K562 (cell line): ENCODE measurements around the gene RNF167. TPM values are rescaled to one million over a fixed set of nuclear protein-coding genes. Genes with fewer than 3 reads are reported as not detected.

Experiments used
- ARID2 ChIP-seq: fragments of 450-650 bp; IDR thresholded peaks from 2 replicates; pipeline ENCODE4 v1.6.1; 2017; ENCODE audit warnings: antibody characterized with exemption, mild to moderate bottlenecking
- CHD4 ChIP-seq: fragments of 200-600 bp; sonication (generic); IDR thresholded peaks from 3 replicates; pipeline ENCODE4 v1.6.1; 2012; ENCODE audit warnings: low read depth, mild to moderate bottlenecking, mixed read lengths, low read length, inconsistent platforms; ENCODE audit not compliant: insufficient read depth, insufficient replicate concordance, poor library complexity, severe bottlenecking
- KAT8 ChIP-seq: fragments of 450-650 bp; IDR thresholded peaks from 2 replicates; pipeline ENCODE4 v1.6.1; 2016; ENCODE audit warnings: low read depth, mild to moderate bottlenecking
- MAX ChIP-seq: sonication (generic); formaldehyde crosslinking; IDR thresholded peaks from 2 replicates; pipeline ENCODE4 v1.9.0; 2022; ENCODE audit warnings: mild to moderate bottlenecking, missing genetic modification reagents
- RAD51 ChIP-seq: fragments of 450-650 bp; IDR thresholded peaks from 2 replicates; pipeline ENCODE4 v1.7.1; 2016; ENCODE audit warnings: low read depth, mild to moderate bottlenecking, borderline replicate concordance
- RBFOX2 ChIP-seq: fragments of 200-400 bp; formaldehyde crosslinking; IDR thresholded peaks from 2 replicates; pipeline ENCODE4 v1.6.1; 2017; ENCODE audit warnings: low read depth, mild to moderate bottlenecking, low read length, moderate library complexity
- RBM22 ChIP-seq: fragments of 200-400 bp; formaldehyde crosslinking; IDR thresholded peaks from 2 replicates; pipeline ENCODE4 v1.6.1; 2018; ENCODE audit warnings: low read length, low read depth; ENCODE audit not compliant: poor library complexity, severe bottlenecking
- RFX7 ChIP-seq: fragments of 250-450 bp; sonication (Bioruptor Pico); IDR thresholded peaks from 2 replicates; pipeline ENCODE4 v1.5.1; 2021; ENCODE audit warnings: mild to moderate bottlenecking
- ZBTB33 ChIP-seq: sonication (generic); formaldehyde crosslinking; IDR thresholded peaks from 2 replicates; pipeline ENCODE4 v1.8.1; 2023; ENCODE audit warnings: mild to moderate bottlenecking, missing genetic modification reagents
- ZHX1 ChIP-seq: fragments of 150-350 bp; conservative IDR thresholded peaks from 2 replicates; pipeline ENCODE4 v1.6.1; 2014; ENCODE audit warnings: low read length
- ZNF717 ChIP-seq: fragments of 250-450 bp; sonication (Bioruptor Pico); IDR thresholded peaks from 2 replicates; pipeline ENCODE4 v1.5.0; 2021
- polyA plus RNA-seq, 8 experiments: library from polyadenylated mRNA; depleted of rRNA in 4 of 8; stranded (reverse) in 5 of 8; unstranded in 3 of 8; fragments of >200 nt; fragmentation: Nextera tagmentation in 2 of 8; fragmentation: Illumina TruSeq in 1 of 8; extraction: Ambion mirVana in 2 of 8; extraction: Trizol in 1 of 8; gene quantifications; 2 replicates each; pipeline versions ENCODE4 v1.2.1 to v1.2.3, GENCODE V29; 2011 to 2014; ENCODE audit warnings: inconsistent platforms in 1 of 8, missing spikeins in 1 of 8
- total RNA-seq, 7 experiments: library from RNA; depleted of rRNA in 6 of 7; stranded (reverse); fragments of >200 nt in 6 of 7; fragmentation: Illumina TruSeq in 2 of 7; extraction: Trizol in 2 of 7; gene quantifications; 2 replicates each; pipeline versions ENCODE4 v1.2.1 to v1.2.3, GENCODE V29; 2011 to 2021; ENCODE audit warnings: low replicate concordance in 1 of 7
- TF ChIP-seq, protein P1 (sequence below), 2 experiments: fragments of 450-650 bp; formaldehyde crosslinking in 1 of 2; IDR thresholded peaks; 2 replicates each; pipeline versions ENCODE4 v1.4.0 to v1.6.1; 2014 to 2020; ENCODE audit warnings: mild to moderate bottlenecking in 2 of 2, borderline replicate concordance in 1 of 2, low read depth in 1 of 2

RNF167 gene
- total and polyA plus RNA-seq, 9 of the 15 experiments (the other 6 are each of a cell fraction or from before 2014, with no cell fraction given): 16.5 to 143 (median 45.5) TPM

- TF ChIP-seq, protein P1, sequence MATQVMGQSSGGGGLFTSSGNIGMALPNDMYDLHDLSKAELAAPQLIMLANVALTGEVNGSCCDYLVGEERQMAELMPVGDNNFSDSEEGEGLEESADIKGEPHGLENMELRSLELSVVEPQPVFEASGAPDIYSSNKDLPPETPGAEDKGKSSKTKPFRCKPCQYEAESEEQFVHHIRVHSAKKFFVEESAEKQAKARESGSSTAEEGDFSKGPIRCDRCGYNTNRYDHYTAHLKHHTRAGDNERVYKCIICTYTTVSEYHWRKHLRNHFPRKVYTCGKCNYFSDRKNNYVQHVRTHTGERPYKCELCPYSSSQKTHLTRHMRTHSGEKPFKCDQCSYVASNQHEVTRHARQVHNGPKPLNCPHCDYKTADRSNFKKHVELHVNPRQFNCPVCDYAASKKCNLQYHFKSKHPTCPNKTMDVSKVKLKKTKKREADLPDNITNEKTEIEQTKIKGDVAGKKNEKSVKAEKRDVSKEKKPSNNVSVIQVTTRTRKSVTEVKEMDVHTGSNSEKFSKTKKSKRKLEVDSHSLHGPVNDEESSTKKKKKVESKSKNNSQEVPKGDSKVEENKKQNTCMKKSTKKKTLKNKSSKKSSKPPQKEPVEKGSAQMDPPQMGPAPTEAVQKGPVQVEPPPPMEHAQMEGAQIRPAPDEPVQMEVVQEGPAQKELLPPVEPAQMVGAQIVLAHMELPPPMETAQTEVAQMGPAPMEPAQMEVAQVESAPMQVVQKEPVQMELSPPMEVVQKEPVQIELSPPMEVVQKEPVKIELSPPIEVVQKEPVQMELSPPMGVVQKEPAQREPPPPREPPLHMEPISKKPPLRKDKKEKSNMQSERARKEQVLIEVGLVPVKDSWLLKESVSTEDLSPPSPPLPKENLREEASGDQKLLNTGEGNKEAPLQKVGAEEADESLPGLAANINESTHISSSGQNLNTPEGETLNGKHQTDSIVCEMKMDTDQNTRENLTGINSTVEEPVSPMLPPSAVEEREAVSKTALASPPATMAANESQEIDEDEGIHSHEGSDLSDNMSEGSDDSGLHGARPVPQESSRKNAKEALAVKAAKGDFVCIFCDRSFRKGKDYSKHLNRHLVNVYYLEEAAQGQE (IDR thresholded peaks at IDR 0.05; ENCODE audit: borderline replicate concordance): no peak
- TF ChIP-seq, protein P1 (CRISPR knock-in tag; IDR thresholded peaks at IDR 0.05; ENCODE audit: low read depth): no peak
- no peak for TF ChIP-seq KAT8
- TF ChIP-seq ZNF717 (CRISPR knock-in tag): no peak
- no peak for TF ChIP-seq RFX7 (CRISPR knock-in tag)
- TF ChIP-seq RBM22: no peak
- TF ChIP-seq RAD51: no peak
- TF ChIP-seq CHD4: no peak
- TF ChIP-seq RBFOX2: peak; percentile 94
- TF ChIP-seq MAX (CRISPR knock-in tag): peak; percentile 52
- peak; percentile 98 for TF ChIP-seq ZHX1
- no peak for TF ChIP-seq ZBTB33 (CRISPR knock-in tag)
- no peak for TF ChIP-seq ARID2
These were observed at the start of gene RNF167, which contains the start of gene SLC25A11 (continued) for GRCh38 chr17:4939796-4940554.
